ENCODE data around the gene TTC21B. TPM values are rescaled to one million over a fixed set of nuclear protein-coding genes. Genes with fewer than 3 reads are reported as not detected.

The TTC21B gene
- total and polyA plus RNA-seq, 9 of the 15 experiments (the other 6 are each of a cell fraction or from before 2014, with no cell fraction given) = 5.2 to 34.9 (median 18.5) TPM

GRCh38 chr2:165905269-165905668 is 48.3 kb downstream of the TTC21B start:
- Histone ChIP-seq H3K9ac (ENCODE audit: insufficient read depth in 1 of 2, low read depth in 2 of 2, low read length in 2 of 2) (no peak overlapping the region), H3K27ac (ENCODE audit: extremely low read depth, low read depth, low read length) (no peak overlapping the region), H3K9me3 (replicated peaks; ENCODE audit: control insufficient read depth, insufficient read depth, low read depth, low read length) (no peaks in the 10 kb centered on the region), H4K20me1 (replicated peaks; ENCODE audit: control insufficient read depth, insufficient read depth, low read length) (no peaks in the 10 kb centered on the region), H3K4me3 (no peak overlapping the region), H3K4me1 (replicated peaks in 1 of 2; ENCODE audit: control insufficient read depth in 2 of 2, insufficient read depth in 2 of 2, low read length in 2 of 2) (no peaks in the 10 kb centered on the region), H3K9me1 (ENCODE audit: control insufficient read depth, insufficient read depth, low read length) (no peaks in the 10 kb centered on the region), H3K79me2 (ENCODE audit: control insufficient read depth, insufficient read depth, low read length) (no peaks in the 10 kb centered on the region), H3K27me3 (ENCODE audit: control insufficient read depth in 2 of 2, insufficient read depth in 2 of 2, low read length in 2 of 2) (no peaks in the 10 kb centered on the region), H2AFZ (ENCODE audit: low read depth, low read length) (no peak overlapping the region), H3K4me2 (ENCODE audit: insufficient read depth, low read length) (no peak overlapping the region), H3K36me3 (ENCODE audit: control insufficient read depth, insufficient read depth, low read length) (peaks cover 30% of the 10 kb centered on the region)
- DNase-seq (ENCODE audit: extremely low read depth in 1 of 4, low spot score in 3 of 4) = no peak
- POLR2A ChIA-PET = no interaction called here
- in situ Hi-C loops (cut with MboI) = no loop called here
- no peak for TF ChIP-seq MEIS2 (IDR thresholded peaks at IDR 0.05; ENCODE audit: partially characterized antibody)
- TF ChIP-seq PCBP1 (IDR thresholded peaks at IDR 0.05; ENCODE audit: low read depth, low read length, poor library complexity, severe bottlenecking) = no peak
- no peak for TF ChIP-seq SLC30A9 (CRISPR knock-in tag; IDR thresholded peaks at IDR 0.05)
- TF ChIP-seq MIER1 (IDR thresholded peaks at IDR 0.05; ENCODE audit: low read depth) = no peak
- TF ChIP-seq ZNF133 (CRISPR knock-in tag; IDR thresholded peaks at IDR 0.05) = no peak
- TF ChIP-seq MAFF (IDR thresholded peaks at IDR 0.05; ENCODE audit: low read length) = no peak
- no peak for TF ChIP-seq KHSRP (IDR thresholded peaks at IDR 0.05)
- TF ChIP-seq NR2C1 (IDR thresholded peaks at IDR 0.05) = no peak
- TF ChIP-seq NR2C1 (tag; IDR thresholded peaks at IDR 0.05) = no peak
- TF ChIP-seq ZNF444 (CRISPR knock-in tag; IDR thresholded peaks at IDR 0.05) = no peak
- no peak for TF ChIP-seq NFIC (IDR thresholded peaks at IDR 0.05)
- TF ChIP-seq RBM14 (IDR thresholded peaks at IDR 0.05; ENCODE audit: borderline replicate concordance, insufficient read depth, low read depth, low read length) = no peak
- TF ChIP-seq MYNN (IDR thresholded peaks at IDR 0.05) = no peak
- TF ChIP-seq MYNN (CRISPR knock-in tag; IDR thresholded peaks at IDR 0.05) = no peak
- TF ChIP-seq, protein P1, sequence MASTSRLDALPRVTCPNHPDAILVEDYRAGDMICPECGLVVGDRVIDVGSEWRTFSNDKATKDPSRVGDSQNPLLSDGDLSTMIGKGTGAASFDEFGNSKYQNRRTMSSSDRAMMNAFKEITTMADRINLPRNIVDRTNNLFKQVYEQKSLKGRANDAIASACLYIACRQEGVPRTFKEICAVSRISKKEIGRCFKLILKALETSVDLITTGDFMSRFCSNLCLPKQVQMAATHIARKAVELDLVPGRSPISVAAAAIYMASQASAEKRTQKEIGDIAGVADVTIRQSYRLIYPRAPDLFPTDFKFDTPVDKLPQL (IDR thresholded peaks at IDR 0.05; ENCODE audit: extremely low read depth, insufficient read length) = no peak
- TF ChIP-seq TARDBP (IDR thresholded peaks at IDR 0.05) = no peak
- no TSS peak for BruUV-seq (replicated peaks)
- ATAC-seq = no peak
- no peak for FAIRE-seq
- 95% methylated on average over 1 of the region's 1 CpG for WGBS (ENCODE audit: insufficient coverage, low coverage, missing lambda C conversion rate)
- CTCF ChIA-PET (ENCODE audit: low intra/inter-chr PET ratio) = no interaction called here
- intact Hi-C loops (cut with micrococcal nuclease) = no loop called here

All from K562 (cell line).